GM19395 (cell line): ENCODE results near the gene MFSD12.
"Not testable (repeated sequence)": the region's sequence is repeated elsewhere in the genome, so short reads cannot be mapped to it uniquely, and the experiment has no call there.

Experiments used
- ATAC-seq: cut with Tn5 transposase; IDR thresholded peaks from one replicate; pipeline ENCODE4 v1.9.1; 2021; ENCODE audit warnings: mild to moderate bottlenecking, moderate library complexity; ENCODE audit not compliant: unreplicated experiment

The MFSD12 gene

DNA sequence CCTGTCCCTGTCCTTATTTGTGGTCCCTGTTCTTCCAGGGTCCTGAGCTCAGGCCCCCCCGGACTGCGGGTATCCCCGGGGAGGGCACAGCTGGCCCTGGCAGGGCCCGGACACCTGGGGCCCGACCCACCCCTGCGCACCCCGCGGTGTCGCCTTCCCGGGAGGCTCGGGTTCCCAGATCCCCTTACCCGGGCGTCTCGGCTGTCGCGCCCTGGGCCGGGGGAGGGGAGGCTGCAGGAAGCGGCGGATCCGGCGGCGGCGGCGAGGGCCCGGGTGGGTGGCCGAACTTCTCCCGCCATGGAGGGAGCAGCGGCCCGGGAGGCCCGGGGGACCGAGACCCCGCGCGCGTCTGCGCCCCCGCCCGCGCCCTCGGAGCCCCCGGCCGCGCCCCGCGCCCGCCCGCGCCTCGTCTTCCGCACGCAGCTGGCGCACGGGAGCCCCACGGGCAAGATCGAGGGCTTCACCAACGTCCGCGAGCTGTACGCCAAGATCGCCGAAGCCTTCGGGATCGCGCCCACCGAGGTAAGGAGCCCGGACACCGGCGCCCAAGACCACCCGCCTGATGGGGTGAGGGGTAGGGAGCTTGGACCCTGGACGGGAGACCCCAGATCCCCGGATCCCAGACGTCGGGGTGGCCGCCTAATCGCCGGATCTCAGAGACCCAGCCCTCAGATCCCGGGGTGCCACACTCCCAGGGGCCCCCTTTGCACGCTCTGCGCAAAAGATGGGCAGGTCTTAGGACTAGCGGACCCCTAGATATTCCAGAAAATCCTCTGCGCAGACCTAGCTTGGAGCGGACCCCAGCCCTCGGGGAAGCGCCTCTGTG is 28.1 kb upstream of the MFSD12 start, which contains the start of gene GIPC3:
Gene GIPC3, plus strand, starts transcription at position 178 of the 826 bp plus-strand sequence. Its CDS starts 120 bp downstream, at position 298.
- no peak for ATAC-seq

- not testable (repeated sequence) for ATAC-seq
Observed at GRCh38 chr19:3584036-3584802, 26.8 kb upstream of the MFSD12 start.

GRCh38 chr19:3581792-3582191 is 24.4 kb upstream of the MFSD12 start:
- ATAC-seq, result not testable (repeated sequence)

GRCh38 chr19:3580156-3580934 is 23.0 kb upstream of the MFSD12 start:
- no peak for ATAC-seq

DNA sequence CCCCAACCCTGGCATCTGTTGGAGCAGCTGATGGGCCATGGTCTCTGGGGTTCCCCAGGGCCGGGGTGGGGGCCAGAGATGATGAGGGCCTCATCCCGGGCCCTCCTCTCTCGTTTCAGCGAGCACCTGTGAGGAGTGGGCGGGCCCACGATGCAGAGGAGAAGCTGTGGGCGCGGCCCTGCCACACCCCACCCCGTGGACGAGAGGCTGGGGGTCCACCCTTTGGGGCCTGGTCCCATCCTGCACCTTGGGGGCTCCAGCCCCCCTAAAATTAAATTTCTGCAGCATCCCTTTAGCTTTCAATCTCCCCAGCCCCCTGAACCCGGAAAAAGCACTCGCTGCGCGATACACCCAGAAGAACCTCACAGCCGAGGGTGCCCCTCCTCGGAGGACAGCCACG is 21.0 kb upstream of the MFSD12 start:
- ATAC-seq, result no peak

DNA sequence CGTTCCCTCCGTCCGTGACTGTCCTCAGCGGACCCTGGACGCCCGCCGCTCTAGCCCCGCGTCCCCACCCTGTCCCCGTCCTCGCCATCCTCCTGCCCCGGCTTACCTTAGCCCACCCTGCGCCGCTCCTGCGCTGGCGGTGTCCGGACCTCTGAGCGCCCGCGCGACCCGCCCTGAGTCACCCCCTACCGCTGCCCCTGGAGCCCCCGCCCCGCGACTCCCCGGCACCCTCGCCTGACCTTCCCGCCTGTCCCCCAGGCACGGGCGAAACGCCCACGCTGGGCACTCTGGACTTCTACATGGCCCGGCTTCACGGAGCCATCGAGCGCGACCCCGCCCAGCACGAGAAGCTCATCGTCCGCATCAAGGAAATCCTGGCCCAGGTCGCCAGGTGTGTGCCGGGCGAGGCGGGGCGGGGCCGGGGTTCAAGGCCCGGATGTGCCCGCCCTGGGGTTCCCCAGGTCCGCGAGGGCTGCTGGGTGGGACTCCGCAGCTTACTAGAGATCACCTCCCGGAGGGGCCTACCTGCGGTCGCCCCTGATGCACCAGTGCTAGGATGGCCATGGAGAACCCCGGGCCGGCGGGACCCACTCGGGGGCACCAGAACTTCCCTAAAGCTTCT is 20.4 kb upstream of the MFSD12 start:
- no peak for ATAC-seq

- ATAC-seq, result no peak
Observed at GRCh38 chr19:3576696-3577443, 19.5 kb upstream of the MFSD12 start.

DNA sequence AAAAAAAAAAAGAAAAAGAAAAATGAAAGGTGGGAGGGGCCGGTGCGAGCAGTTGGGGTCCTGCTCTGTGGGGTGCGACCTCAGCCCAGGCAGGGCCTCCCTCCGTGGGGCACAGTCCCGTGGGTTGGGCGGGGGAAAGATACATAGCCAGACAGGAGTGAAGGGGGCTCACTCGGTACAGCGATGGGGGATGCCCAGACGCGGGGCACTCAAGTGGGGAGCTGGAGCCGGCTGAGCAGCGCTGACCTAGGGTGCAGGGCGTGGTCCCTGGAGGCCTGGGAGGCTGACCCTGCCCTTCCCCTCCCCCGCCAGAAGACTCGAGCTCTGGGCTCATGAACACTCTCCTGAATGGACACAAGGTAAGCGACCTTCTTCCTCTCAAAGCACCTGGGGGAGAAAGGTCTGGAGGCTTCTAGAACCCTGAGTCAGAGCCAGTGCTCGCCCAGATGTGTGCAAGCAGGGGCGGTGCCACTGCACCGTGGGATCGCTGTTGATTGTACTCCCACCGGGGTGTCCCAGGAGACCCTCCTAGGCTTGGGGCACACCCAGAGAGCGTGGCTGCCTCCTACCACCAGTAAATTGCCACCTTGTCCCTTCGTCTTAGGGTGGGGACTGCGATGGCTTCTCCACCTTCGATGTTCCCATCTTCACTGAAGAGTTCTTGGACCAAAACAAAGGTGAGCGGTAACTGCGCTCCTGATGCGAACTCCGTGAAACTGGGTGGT is 18.7 kb upstream of the MFSD12 start:
- ATAC-seq, result no peak

GRCh38 chr19:3575260-3575741 is 17.9 kb upstream of the MFSD12 start:
- ATAC-seq, result no peak

GRCh38 chr19:3573858-3574637 is 16.7 kb upstream of the MFSD12 start:
- ATAC-seq, result no peak

GRCh38 chr19:3573162-3573857 is 15.9 kb upstream of the MFSD12 start:
- peak; percentile 16 for ATAC-seq

DNA sequence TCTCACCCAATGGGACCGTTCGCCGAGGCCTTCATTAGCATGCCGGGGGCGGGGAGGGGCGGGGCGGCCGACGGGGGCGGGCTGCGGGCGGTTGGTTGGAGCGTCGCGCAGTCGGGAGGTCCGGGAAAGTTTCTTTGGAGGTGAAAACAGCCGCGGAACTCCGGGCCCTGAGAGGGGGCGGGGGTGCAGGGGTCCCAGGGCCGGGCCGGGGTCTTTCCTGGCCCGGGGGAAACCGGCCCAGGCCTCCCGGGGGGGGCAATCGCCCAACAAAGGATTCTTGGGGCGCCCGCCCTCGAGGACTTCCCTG is 15.4 kb upstream of the MFSD12 start, which contains the start of gene HMG20B:
Gene HMG20B, plus strand, starts transcription at position 90 of the 307 bp plus-strand sequence. CDS start 366 bp downstream, outside the sequence.
- ATAC-seq, result no peak

GRCh38 chr19:3572132-3572854 is 14.9 kb upstream of the MFSD12 start:
- peak; percentile 89 for ATAC-seq

GRCh38 chr19:3570606-3571011 is 13.2 kb upstream of the MFSD12 start:
- no peak for ATAC-seq

- ATAC-seq, result not testable (repeated sequence)
Observed at GRCh38 chr19:3570042-3570441, 12.7 kb upstream of the MFSD12 start.

GRCh38 chr19:3565139-3565538 is 7.8 kb upstream of the MFSD12 start:
- ATAC-seq, result no peak
